HEK293 (cell line): ENCODE results near the gene PRX.

Experiments
- IKZF3 ChIP-seq: fragments of 450-650 bp; IDR thresholded peaks from 2 replicates; pipeline ENCODE4 v1.5.0; 2018; ENCODE audit warnings: missing biosample characterization, mild to moderate bottlenecking, missing genetic modification characterization, moderate library complexity
- KLF9 ChIP-seq: fragments of 450-650 bp; formaldehyde crosslinking; IDR thresholded peaks from 2 replicates; pipeline ENCODE4 v1.5.1; 2016; ENCODE audit warnings: missing biosample characterization, missing genetic modification characterization, low read depth
- PRDM6 ChIP-seq: fragments of 450-650 bp; formaldehyde crosslinking; IDR thresholded peaks from 2 replicates; pipeline ENCODE4 v1.5.1; 2017; ENCODE audit warnings: missing biosample characterization, missing genetic modification characterization
- REPIN1 ChIP-seq: fragments of 450-650 bp; formaldehyde crosslinking; IDR thresholded peaks from 2 replicates; pipeline ENCODE4 v1.5.1; 2017; ENCODE audit warnings: missing biosample characterization, missing genetic modification characterization, low read depth
- SALL2 ChIP-seq: fragments of 450-650 bp; formaldehyde crosslinking; IDR thresholded peaks from 2 replicates; pipeline ENCODE4 v1.5.0; 2017; ENCODE audit warnings: missing biosample characterization, mild to moderate bottlenecking, missing genetic modification characterization, borderline replicate concordance
- SCRT2 ChIP-seq: fragments of 450-650 bp; formaldehyde crosslinking; IDR thresholded peaks from 2 replicates; pipeline ENCODE4 v1.5.1; 2016; ENCODE audit warnings: missing biosample characterization, missing genetic modification characterization
- YY2 ChIP-seq: fragments of 450-650 bp; formaldehyde crosslinking; IDR thresholded peaks from 2 replicates; pipeline ENCODE4 v1.5.1; 2016; ENCODE audit warnings: missing biosample characterization, missing genetic modification characterization
- ZNF138 ChIP-seq: fragments of 450-650 bp; formaldehyde crosslinking; IDR thresholded peaks from 2 replicates; pipeline ENCODE4 v1.5.1; 2016; ENCODE audit warnings: missing biosample characterization, missing genetic modification characterization, borderline replicate concordance
- ZNF140 ChIP-seq: fragments of 450-650 bp; formaldehyde crosslinking; IDR thresholded peaks from 2 replicates; pipeline ENCODE4 v1.5.1; 2016; ENCODE audit warnings: missing biosample characterization, missing genetic modification characterization
- ZNF155 ChIP-seq: fragments of 450-650 bp; formaldehyde crosslinking; IDR thresholded peaks from 2 replicates; pipeline ENCODE4 v1.5.1; 2016; ENCODE audit warnings: missing biosample characterization, missing genetic modification characterization
- ZNF16 ChIP-seq: fragments of 450-650 bp; formaldehyde crosslinking; IDR thresholded peaks from 2 replicates; pipeline ENCODE4 v1.5.1; 2016; ENCODE audit warnings: low read depth, missing biosample characterization, missing genetic modification characterization
- ZNF2 ChIP-seq: fragments of 450-650 bp; formaldehyde crosslinking; IDR thresholded peaks from 2 replicates; pipeline ENCODE4 v1.5.1; 2016; ENCODE audit warnings: missing biosample characterization, missing genetic modification characterization
- ZNF23 ChIP-seq: fragments of 450-650 bp; formaldehyde crosslinking; IDR thresholded peaks from 2 replicates; pipeline ENCODE4 v1.5.1; 2016; ENCODE audit warnings: missing biosample characterization, missing genetic modification characterization, borderline replicate concordance
- ZNF26 ChIP-seq: fragments of 450-650 bp; formaldehyde crosslinking; IDR thresholded peaks from 2 replicates; pipeline ENCODE4 v1.5.1; 2016; ENCODE audit warnings: missing biosample characterization, missing genetic modification characterization
- ZNF266 ChIP-seq: fragments of 450-650 bp; formaldehyde crosslinking; IDR thresholded peaks from 2 replicates; pipeline ENCODE4 v1.5.1; 2016; ENCODE audit warnings: missing biosample characterization, missing genetic modification characterization, low read depth
- ZNF274 ChIP-seq, 2 experiments: fragments of 200-500 bp in 1 of 2; fragments of 450-650 bp in 1 of 2; sonication (Bioruptor generic) in 1 of 2; formaldehyde crosslinking in 1 of 2; IDR thresholded peaks; 2 replicates each; pipeline versions ENCODE4 v1.5.1 to v1.6.1; 2014 to 2016; ENCODE audit warnings: borderline replicate concordance in 1 of 2, inconsistent platforms in 1 of 2, low read length in 1 of 2, missing biosample characterization in 1 of 2, missing genetic modification characterization in 1 of 2
- ZNF391 ChIP-seq: fragments of 450-650 bp; formaldehyde crosslinking; IDR thresholded peaks from 2 replicates; pipeline ENCODE4 v1.5.1; 2016; ENCODE audit warnings: low read depth, missing biosample characterization, missing genetic modification characterization, borderline replicate concordance
- ZNF394 ChIP-seq: fragments of 450-650 bp; formaldehyde crosslinking; IDR thresholded peaks from 2 replicates; pipeline ENCODE4 v1.5.1; 2016; ENCODE audit warnings: missing biosample characterization, missing genetic modification characterization, mild to moderate bottlenecking, moderate library complexity, borderline replicate concordance
- ZNF530 ChIP-seq: fragments of 450-650 bp; formaldehyde crosslinking; IDR thresholded peaks from 2 replicates; pipeline ENCODE4 v1.5.1; 2016; ENCODE audit warnings: low read depth, missing biosample characterization, missing genetic modification characterization
- ZNF548 ChIP-seq: fragments of 450-650 bp; formaldehyde crosslinking; IDR thresholded peaks from 2 replicates; pipeline ENCODE4 v1.5.1; 2016; ENCODE audit warnings: missing biosample characterization, missing genetic modification characterization
- ZNF596 ChIP-seq: fragments of 450-650 bp; IDR thresholded peaks from 2 replicates; pipeline ENCODE4 v1.5.0; 2018; ENCODE audit warnings: missing biosample characterization, mild to moderate bottlenecking, missing genetic modification characterization, moderate library complexity
- ZNF610 ChIP-seq: fragments of 450-650 bp; formaldehyde crosslinking; IDR thresholded peaks from 2 replicates; pipeline ENCODE4 v1.5.1; 2016; ENCODE audit warnings: missing biosample characterization, missing genetic modification characterization, borderline replicate concordance
- ZNF623 ChIP-seq: fragments of 450-650 bp; formaldehyde crosslinking; IDR thresholded peaks from 2 replicates; pipeline ENCODE4 v1.5.1; 2016; ENCODE audit warnings: missing biosample characterization, missing genetic modification characterization
- ZNF654 ChIP-seq: fragments of 450-650 bp; formaldehyde crosslinking; IDR thresholded peaks from 2 replicates; pipeline ENCODE4 v1.5.1; 2016; ENCODE audit warnings: low read depth, missing biosample characterization, missing genetic modification characterization
- TF ChIP-seq, protein P1 (sequence below): IDR thresholded peaks from 2 replicates; pipeline ENCODE4 v1.6.1; 2011; ENCODE audit warnings: mild to moderate bottlenecking, low read depth, low read length, borderline replicate concordance
- TF ChIP-seq, protein P2 (sequence below): fragments of 450-650 bp; formaldehyde crosslinking; IDR thresholded peaks from 2 replicates; pipeline ENCODE4 v1.5.1; 2016; ENCODE audit warnings: missing biosample characterization, missing genetic modification characterization
- TF ChIP-seq, protein P3 (sequence below): fragments of 450-650 bp; formaldehyde crosslinking; IDR thresholded peaks from 2 replicates; pipeline ENCODE4 v1.5.1; 2017; ENCODE audit warnings: missing biosample characterization, missing genetic modification characterization

The PRX gene

GRCh38 chr19:40444000-40444824, 31.0 kb upstream of the PRX start, which contains the start of gene SERTAD3 (continued):
- no peak for TF ChIP-seq ZNF26 (tag by site-specific recombination)
- peak; percentile 79 for TF ChIP-seq ZNF2 (tag by site-specific recombination)
- TF ChIP-seq, protein P1, sequence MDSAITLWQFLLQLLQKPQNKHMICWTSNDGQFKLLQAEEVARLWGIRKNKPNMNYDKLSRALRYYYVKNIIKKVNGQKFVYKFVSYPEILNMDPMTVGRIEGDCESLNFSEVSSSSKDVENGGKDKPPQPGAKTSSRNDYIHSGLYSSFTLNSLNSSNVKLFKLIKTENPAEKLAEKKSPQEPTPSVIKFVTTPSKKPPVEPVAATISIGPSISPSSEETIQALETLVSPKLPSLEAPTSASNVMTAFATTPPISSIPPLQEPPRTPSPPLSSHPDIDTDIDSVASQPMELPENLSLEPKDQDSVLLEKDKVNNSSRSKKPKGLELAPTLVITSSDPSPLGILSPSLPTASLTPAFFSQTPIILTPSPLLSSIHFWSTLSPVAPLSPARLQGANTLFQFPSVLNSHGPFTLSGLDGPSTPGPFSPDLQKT: no peak
- peak; percentile 99 for TF ChIP-seq SCRT2 (tag by site-specific recombination)
- TF ChIP-seq ZNF548 (tag by site-specific recombination): no peak
- no peak for TF ChIP-seq ZNF654 (tag by site-specific recombination)
- TF ChIP-seq ZNF138 (tag by site-specific recombination): no peak
- no peak for TF ChIP-seq ZNF155 (tag by site-specific recombination)
- no peak for TF ChIP-seq SALL2 (tag by site-specific recombination)
- TF ChIP-seq ZNF140 (tag by site-specific recombination): no peak
- TF ChIP-seq ZNF394: no peak
- no peak for TF ChIP-seq ZNF266
- no peak for TF ChIP-seq ZNF16 (tag by site-specific recombination)
- TF ChIP-seq ZNF610 (tag by site-specific recombination): peak; percentile 83
- peak; percentile 76 for TF ChIP-seq IKZF3
- peak; percentile 75; the same call in 1 of the 2 replicates for TF ChIP-seq ZNF391 (tag by site-specific recombination)
- no peak for TF ChIP-seq ZNF23 (tag by site-specific recombination)
- TF ChIP-seq, protein P2, sequence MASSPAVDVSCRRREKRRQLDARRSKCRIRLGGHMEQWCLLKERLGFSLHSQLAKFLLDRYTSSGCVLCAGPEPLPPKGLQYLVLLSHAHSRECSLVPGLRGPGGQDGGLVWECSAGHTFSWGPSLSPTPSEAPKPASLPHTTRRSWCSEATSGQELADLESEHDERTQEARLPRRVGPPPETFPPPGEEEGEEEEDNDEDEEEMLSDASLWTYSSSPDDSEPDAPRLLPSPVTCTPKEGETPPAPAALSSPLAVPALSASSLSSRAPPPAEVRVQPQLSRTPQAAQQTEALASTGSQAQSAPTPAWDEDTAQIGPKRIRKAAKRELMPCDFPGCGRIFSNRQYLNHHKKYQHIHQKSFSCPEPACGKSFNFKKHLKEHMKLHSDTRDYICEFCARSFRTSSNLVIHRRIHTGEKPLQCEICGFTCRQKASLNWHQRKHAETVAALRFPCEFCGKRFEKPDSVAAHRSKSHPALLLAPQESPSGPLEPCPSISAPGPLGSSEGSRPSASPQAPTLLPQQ: peak; percentile 97
- TF ChIP-seq, protein P3, sequence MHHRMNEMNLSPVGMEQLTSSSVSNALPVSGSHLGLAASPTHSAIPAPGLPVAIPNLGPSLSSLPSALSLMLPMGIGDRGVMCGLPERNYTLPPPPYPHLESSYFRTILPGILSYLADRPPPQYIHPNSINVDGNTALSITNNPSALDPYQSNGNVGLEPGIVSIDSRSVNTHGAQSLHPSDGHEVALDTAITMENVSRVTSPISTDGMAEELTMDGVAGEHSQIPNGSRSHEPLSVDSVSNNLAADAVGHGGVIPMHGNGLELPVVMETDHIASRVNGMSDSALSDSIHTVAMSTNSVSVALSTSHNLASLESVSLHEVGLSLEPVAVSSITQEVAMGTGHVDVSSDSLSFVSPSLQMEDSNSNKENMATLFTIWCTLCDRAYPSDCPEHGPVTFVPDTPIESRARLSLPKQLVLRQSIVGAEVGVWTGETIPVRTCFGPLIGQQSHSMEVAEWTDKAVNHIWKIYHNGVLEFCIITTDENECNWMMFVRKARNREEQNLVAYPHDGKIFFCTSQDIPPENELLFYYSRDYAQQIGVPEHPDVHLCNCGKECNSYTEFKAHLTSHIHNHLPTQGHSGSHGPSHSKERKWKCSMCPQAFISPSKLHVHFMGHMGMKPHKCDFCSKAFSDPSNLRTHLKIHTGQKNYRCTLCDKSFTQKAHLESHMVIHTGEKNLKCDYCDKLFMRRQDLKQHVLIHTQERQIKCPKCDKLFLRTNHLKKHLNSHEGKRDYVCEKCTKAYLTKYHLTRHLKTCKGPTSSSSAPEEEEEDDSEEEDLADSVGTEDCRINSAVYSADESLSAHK (tag by site-specific recombination): peak; percentile 58; the same call in 1 of the 2 replicates
- TF ChIP-seq ZNF274 (IDR thresholded peaks at IDR 0.05; ENCODE audit: low read length): no peak
- TF ChIP-seq ZNF274 (tag by site-specific recombination; IDR thresholded peaks at IDR 0.05; ENCODE audit: borderline replicate concordance): no peak
- TF ChIP-seq YY2 (tag by site-specific recombination): peak; percentile 13; the same call in 1 of the 2 replicates
- TF ChIP-seq ZNF596 (tag by site-specific recombination): 0 out of 2 replicates have a peak, but pooled peaks have one; percentile 32
- no peak; the same call in 1 of the 2 replicates for TF ChIP-seq ZNF623 (tag by site-specific recombination)
- TF ChIP-seq KLF9: peak; percentile 100
- TF ChIP-seq REPIN1 (tag by site-specific recombination): no peak
- TF ChIP-seq ZNF530 (tag by site-specific recombination): no peak
- no peak for TF ChIP-seq PRDM6 (tag by site-specific recombination)
